ENCODE results near the gene CALHM6.

CALHM6 gene

DNA sequence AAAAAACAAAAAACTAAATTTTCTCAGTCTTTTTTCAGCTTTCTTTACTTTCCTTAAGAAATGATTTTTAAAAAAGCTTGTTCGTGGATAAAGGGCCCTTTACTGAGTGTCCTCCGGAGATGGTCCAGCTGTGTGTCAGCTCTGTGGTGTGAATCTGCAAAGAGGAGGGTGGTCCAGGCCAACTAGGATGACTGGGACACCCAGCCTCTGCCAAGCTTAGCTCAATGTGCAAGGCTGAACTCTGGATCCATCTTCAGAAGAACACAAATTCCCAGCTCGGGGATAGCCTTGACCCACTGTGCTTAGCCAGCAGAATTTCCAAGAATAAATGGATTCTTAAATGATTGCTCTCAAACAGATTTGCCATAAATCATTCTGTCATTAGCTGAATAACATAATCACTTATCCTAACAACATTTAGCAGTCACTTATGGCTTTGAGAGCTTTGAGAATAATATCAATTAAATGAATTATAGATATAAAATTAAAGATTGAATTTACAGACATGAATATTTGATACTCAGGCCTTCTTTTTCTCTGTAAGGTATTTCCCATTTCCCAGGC, 36.0 kb downstream of the CALHM6 start:
- no peaks in the 10 kb centered on the region for H3K27me3 ChIP-seq (ENCODE audit: control insufficient read depth, insufficient read depth, low read length)
- DNase-seq (ENCODE audit: low read depth, low spot score): no peak
- no peaks in the 10 kb centered on the region for H3K4me1 ChIP-seq (ENCODE audit: control insufficient read depth, insufficient read depth, low read length)
- WGBS (ENCODE audit: insufficient coverage, insufficient read length): no CpG with 5 or more reads among the region's 3 CpGs
- no peaks in the 10 kb centered on the region for H3K9me3 ChIP-seq (ENCODE audit: control insufficient read depth, insufficient read depth, low read length)
- no peaks in the 10 kb centered on the region for H3K36me3 ChIP-seq (ENCODE audit: control insufficient read depth, insufficient read depth, low read length)
- no peak overlapping the region for H3K4me3 ChIP-seq (ENCODE audit: low read length)
- no peak overlapping the region for H3K27ac ChIP-seq (ENCODE audit: low read length)

DNA sequence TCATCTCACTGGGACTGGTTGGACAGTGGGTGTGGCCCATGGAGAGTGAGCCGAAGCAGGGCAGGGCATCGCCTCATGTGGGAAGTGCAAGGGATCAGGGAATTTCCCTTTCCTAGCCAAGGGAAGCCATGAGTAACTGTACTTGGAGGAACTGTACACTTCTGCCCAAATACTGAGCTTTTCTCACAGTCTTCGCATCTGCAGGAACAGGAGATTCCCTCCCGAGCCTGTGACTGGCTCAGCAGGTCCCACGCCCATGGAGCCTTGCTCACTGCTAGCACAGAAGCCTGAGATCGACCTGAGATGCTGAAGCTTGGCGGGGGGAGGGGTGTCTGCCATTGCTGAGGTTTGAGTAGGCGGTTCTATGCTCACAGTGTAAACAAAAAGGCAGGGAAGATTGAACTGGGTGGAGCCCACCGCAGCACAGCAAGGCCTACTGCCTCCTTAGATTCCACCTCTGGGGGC, 39.8 kb downstream of the CALHM6 start:
- H3K36me3 ChIP-seq (ENCODE audit: control insufficient read depth, insufficient read depth, low read length): no peaks in the 10 kb centered on the region
- no peaks in the 10 kb centered on the region for H3K4me1 ChIP-seq (ENCODE audit: control insufficient read depth, insufficient read depth, low read length)
- H3K27me3 ChIP-seq (ENCODE audit: control insufficient read depth, insufficient read depth, low read length): no peaks in the 10 kb centered on the region
- DNase-seq (ENCODE audit: low read depth, low spot score): no peak
- no CpG with 5 or more reads among the region's 9 CpGs for WGBS (ENCODE audit: insufficient coverage, insufficient read length)
- H3K4me3 ChIP-seq (ENCODE audit: low read length): no peak overlapping the region
- H3K27ac ChIP-seq (ENCODE audit: low read length): no peak overlapping the region
- H3K9me3 ChIP-seq (ENCODE audit: control insufficient read depth, insufficient read depth, low read length): no peaks in the 10 kb centered on the region

DNA sequence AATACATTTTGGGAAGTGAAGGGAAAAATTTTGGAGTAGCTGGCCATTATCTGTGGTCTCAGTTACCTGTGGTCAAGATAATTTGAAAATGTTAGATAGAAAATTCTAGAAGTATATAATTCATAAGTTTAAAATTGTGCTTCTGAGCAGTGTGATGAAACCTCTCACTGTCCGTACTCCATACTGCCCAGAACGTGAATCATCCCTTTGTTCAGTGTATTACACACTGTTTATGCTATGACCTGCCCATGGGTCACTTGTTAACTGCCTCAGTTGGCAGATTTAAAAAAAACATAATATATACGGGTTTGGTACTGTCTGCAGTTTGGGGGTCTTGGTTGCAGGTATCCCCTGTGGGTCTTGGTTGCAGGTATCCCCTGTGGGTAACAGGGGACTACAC, 46.1 kb downstream of the CALHM6 start:
- H3K4me1 ChIP-seq (ENCODE audit: control insufficient read depth, insufficient read depth, low read length): peaks cover 2% of the 10 kb centered on the region; the same call in 1 of the 2 replicates
- no peaks in the 10 kb centered on the region for H3K9me3 ChIP-seq (ENCODE audit: control insufficient read depth, insufficient read depth, low read length)
- no peak overlapping the region for H3K27ac ChIP-seq (ENCODE audit: low read length)
- no peak overlapping the region for H3K4me3 ChIP-seq (ENCODE audit: low read length)
- WGBS (ENCODE audit: insufficient coverage, insufficient read length): no CpG with 5 or more reads among the region's 3 CpGs
- no peak for DNase-seq (ENCODE audit: low read depth, low spot score)
- no peaks in the 10 kb centered on the region for H3K27me3 ChIP-seq (ENCODE audit: control insufficient read depth, insufficient read depth, low read length)
- H3K36me3 ChIP-seq (ENCODE audit: control insufficient read depth, insufficient read depth, low read length): no peaks in the 10 kb centered on the region

DNA sequence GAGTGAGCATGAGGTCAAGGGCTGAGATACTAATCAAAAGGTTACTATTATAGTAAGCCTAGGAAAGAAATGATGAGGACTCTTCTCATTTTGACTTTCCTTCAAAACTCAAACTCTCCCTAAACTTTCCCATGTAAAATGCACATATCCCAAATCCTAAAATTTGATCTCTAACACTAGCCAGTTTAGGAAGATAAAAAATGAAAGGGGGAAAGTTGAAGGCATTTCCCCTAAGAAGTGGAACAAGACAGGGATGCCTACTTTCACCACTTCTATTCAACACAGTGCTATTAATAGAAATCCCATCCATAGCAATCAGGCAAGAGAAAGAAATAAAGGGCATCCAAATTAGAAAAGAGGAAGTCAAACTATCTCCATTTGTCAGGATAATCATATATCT, 47.4 kb downstream of the CALHM6 start:
- Histone ChIP-seq H3K27ac (ENCODE audit: low read length) (no peak overlapping the region), H3K27me3 (ENCODE audit: control insufficient read depth, insufficient read depth, low read length) (no peaks in the 10 kb centered on the region), H3K9me3 (ENCODE audit: control insufficient read depth, insufficient read depth, low read length) (no peaks in the 10 kb centered on the region), H3K36me3 (ENCODE audit: control insufficient read depth, insufficient read depth, low read length) (no peaks in the 10 kb centered on the region), H3K4me3 (ENCODE audit: low read length) (no peak overlapping the region), H3K4me1 (ENCODE audit: control insufficient read depth, insufficient read depth, low read length) (peaks cover 2% of the 10 kb centered on the region; the same call in 1 of the 2 replicates)
- DNase-seq (ENCODE audit: low read depth, low spot score): no peak

DNA sequence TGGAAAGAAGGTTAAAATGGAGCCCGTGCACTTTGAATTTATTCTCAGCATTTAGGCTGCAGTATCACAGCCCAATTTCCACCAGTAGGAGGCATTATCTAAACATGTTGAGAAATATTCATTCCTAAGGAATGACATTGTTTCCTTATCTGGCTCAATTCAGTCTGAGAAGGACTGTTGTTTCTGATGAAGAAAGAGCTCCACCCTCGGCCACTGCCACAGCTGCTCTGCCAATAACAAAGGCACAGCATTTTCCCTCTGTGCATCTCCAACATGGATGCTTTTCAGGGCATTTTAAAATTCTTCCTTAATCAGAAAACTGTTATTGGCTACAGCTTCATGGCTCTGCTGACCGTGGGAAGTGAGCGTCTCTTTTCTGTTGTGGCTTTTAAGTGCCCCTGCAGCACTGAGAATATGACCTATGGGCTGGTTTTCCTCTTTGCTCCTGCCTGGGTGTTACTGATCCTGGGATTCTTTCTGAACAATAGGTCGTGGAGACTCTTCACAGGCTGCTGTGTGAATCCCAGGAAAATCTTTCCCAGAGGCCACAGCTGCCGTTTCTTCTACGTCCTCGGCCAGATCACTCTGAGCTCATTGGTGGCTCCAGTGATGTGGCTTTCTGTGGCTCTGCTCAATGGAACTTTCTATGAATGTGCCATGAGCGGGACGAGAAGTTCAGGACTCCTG, 50.4 kb downstream of the CALHM6 start, which contains the start of gene CALHM5:
TSS of gene CALHM5 (plus strand) at position 216 of the 687 bp plus-strand sequence. CDS start at position 274, 58 bp downstream.
- H3K4me3 ChIP-seq (ENCODE audit: low read length): no peak within 1 kb of the TSS
- peaks cover 7% of the 10 kb centered on the region for H3K4me1 ChIP-seq (ENCODE audit: control insufficient read depth, insufficient read depth, low read length)
- no peak for DNase-seq (ENCODE audit: low read depth, low spot score)
- H3K9me3 ChIP-seq (ENCODE audit: control insufficient read depth, insufficient read depth, low read length): no peaks in the 10 kb centered on the region
- H3K27me3 ChIP-seq (ENCODE audit: control insufficient read depth, insufficient read depth, low read length): no peaks in the 10 kb centered on the region
- no CpG with 5 or more reads among the region's 10 CpGs for WGBS (ENCODE audit: insufficient coverage, insufficient read length)
- H3K36me3 ChIP-seq (ENCODE audit: control insufficient read depth, insufficient read depth, low read length): no peaks in the 10 kb centered on the region
- H3K27ac ChIP-seq (ENCODE audit: low read length): no peak within 1 kb of the TSS

DNA sequence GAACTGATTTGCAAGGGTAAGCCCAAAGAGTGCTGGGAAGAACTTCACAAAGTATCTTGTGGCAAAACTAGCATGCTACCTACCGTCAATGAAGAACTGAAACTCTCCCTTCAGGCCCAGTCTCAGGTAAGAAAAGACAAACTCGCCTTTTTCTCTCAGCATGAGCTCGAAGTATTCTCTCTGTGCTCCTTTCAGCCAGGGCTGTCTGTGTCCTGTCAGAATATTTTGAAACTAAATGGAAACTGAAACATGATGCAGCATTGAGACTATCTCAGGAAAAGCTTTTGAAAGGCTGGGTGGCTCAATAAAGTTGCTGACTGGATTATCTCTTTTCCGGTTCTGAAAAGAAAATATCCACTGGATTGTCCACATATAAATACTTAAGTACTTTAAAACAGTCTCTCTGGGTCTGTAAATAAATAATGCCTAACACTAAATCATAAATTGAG, 51.0 kb downstream of the CALHM6 start:
- Histone ChIP-seq H3K27me3 (ENCODE audit: control insufficient read depth, insufficient read depth, low read length) (no peaks in the 10 kb centered on the region), H3K9me3 (ENCODE audit: control insufficient read depth, insufficient read depth, low read length) (no peaks in the 10 kb centered on the region), H3K4me1 (ENCODE audit: control insufficient read depth, insufficient read depth, low read length) (peaks cover 7% of the 10 kb centered on the region), H3K36me3 (ENCODE audit: control insufficient read depth, insufficient read depth, low read length) (no peaks in the 10 kb centered on the region), H3K4me3 (ENCODE audit: low read length) (no peak overlapping the region), H3K27ac (ENCODE audit: low read length) (no peak overlapping the region)
- no CpG with 5 or more reads among the region's 4 CpGs for WGBS (ENCODE audit: insufficient coverage, insufficient read length)
- DNase-seq (ENCODE audit: low read depth, low spot score): no peak

DNA sequence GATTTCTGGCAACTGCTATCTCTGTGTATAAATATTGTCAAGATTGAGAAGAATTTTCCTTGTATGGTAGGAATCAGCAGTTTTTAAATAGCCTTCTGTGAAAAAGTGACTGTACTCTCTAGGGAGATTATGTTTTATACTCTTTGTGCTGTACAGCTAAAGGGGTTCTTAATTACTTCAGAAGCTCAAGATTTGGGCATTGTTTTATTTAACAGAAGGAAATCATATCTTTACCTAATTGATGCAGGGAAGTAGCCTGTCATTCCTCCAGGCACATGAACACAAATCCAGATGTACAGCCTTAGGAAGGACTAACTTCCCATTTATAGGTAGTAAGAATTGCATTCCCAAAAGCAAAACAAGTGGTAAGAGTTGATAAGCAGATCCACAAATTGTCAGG, 51.6 kb downstream of the CALHM6 start:
- H3K4me1 ChIP-seq (ENCODE audit: control insufficient read depth, insufficient read depth, low read length): peaks cover 7% of the 10 kb centered on the region
- no peaks in the 10 kb centered on the region for H3K36me3 ChIP-seq (ENCODE audit: control insufficient read depth, insufficient read depth, low read length)
- H3K4me3 ChIP-seq (ENCODE audit: low read length): no peak overlapping the region
- DNase-seq (ENCODE audit: low read depth, low spot score): no peak
- H3K27ac ChIP-seq (ENCODE audit: low read length): no peak overlapping the region
- H3K27me3 ChIP-seq (ENCODE audit: control insufficient read depth, insufficient read depth, low read length): no peaks in the 10 kb centered on the region
- H3K9me3 ChIP-seq (ENCODE audit: control insufficient read depth, insufficient read depth, low read length): no peaks in the 10 kb centered on the region

Measured in iPS DF 6.9 (cell line).